HUES48 (cell line): ENCODE results near the gene MSL3B.

ENCODE experiments used
- H3K27ac ChIP-seq: one replicate; pipeline ENCODE4 v1.7.0; 2013; ENCODE audit warnings: low read depth, low read length, inconsistent platforms
- H3K27me3 ChIP-seq: 2 replicates; pipeline ENCODE4 v1.6.1; 2013; ENCODE audit warnings: mild to moderate bottlenecking, low read length; ENCODE audit not compliant: control insufficient read depth, insufficient read depth
- H3K36me3 ChIP-seq: 2 replicates; pipeline ENCODE4 v1.6.1; 2013; ENCODE audit warnings: low read length; ENCODE audit not compliant: control insufficient read depth, insufficient read depth
- H3K4me1 ChIP-seq: 2 replicates; pipeline ENCODE4 v1.6.1; 2013; ENCODE audit warnings: mild to moderate bottlenecking, low read length; ENCODE audit not compliant: control insufficient read depth, insufficient read depth
- H3K4me3 ChIP-seq: 2 replicates; pipeline ENCODE4 v1.5.1; 2013; ENCODE audit warnings: mild to moderate bottlenecking, low read depth, low read length
- H3K9ac ChIP-seq: 2 replicates; pipeline ENCODE4 v1.6.1; 2013; ENCODE audit warnings: mild to moderate bottlenecking, low read depth, low read length, moderate library complexity
- H3K9me3 ChIP-seq: 2 replicates; pipeline ENCODE4 v1.6.1; 2013; ENCODE audit warnings: low read length; ENCODE audit not compliant: control insufficient read depth, insufficient read depth

Gene MSL3B

DNA sequence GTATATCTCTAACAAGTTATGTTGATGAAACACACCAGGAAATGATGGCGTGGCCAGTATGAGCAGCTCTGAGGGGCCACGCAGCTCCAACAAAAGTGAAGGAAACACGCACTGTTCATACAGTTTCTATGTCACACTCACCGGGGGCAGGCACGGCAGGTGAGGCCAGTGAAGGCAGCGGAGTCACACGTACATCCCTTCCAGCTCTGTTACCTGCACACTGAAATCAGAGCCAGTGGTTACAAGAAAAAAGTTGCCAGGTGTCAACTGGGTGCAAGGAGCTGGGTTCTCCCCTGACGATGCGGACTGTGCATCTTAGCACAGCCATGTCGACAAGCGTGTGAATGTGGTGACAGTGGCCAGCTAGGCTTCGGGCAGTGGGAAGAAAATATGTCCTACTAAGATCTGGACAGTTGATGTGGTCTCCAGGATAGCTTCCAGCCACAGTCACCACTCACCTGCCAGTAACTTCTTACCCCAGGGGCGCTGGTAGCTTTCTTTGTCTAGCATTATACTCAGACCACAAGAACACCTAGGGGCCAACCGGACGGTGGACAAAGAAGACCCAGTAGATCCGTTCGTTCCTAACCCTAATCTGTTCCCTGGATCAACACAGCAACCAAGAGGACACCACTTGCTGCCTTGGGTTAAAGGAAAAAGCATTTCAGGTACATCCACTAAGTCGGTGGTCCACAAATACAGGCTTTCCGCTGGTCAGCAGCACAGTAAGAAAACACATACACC lies 23.9 kb downstream of the MSL3B start:
- Histone ChIP-seq H3K27ac (no peak overlapping the region), H3K27me3 (no peaks in the 10 kb centered on the region), H3K4me1 (no peaks in the 10 kb centered on the region), H3K36me3 (peaks cover 100% of the 10 kb centered on the region), H3K9ac (no peak overlapping the region), H3K4me3 (no peak overlapping the region), H3K9me3 (no peaks in the 10 kb centered on the region)

GRCh38 chr2:233841183-233841582 lies 27.0 kb downstream of the MSL3B start:
- no peaks in the 10 kb centered on the region for H3K27me3 ChIP-seq
- H3K9ac ChIP-seq = no peak overlapping the region
- no peaks in the 10 kb centered on the region for H3K4me1 ChIP-seq
- no peaks in the 10 kb centered on the region for H3K9me3 ChIP-seq
- H3K27ac ChIP-seq = no peak overlapping the region
- H3K36me3 ChIP-seq = peaks cover 98% of the 10 kb centered on the region
- no peak overlapping the region for H3K4me3 ChIP-seq

GRCh38 chr2:233840520-233840919 lies 27.7 kb downstream of the MSL3B start:
- Histone ChIP-seq H3K27ac (no peak overlapping the region), H3K9ac (no peak overlapping the region), H3K9me3 (no peaks in the 10 kb centered on the region), H3K4me3 (no peak overlapping the region), H3K4me1 (no peaks in the 10 kb centered on the region), H3K36me3 (peaks cover 98% of the 10 kb centered on the region), H3K27me3 (no peaks in the 10 kb centered on the region)

- Histone ChIP-seq H3K36me3 (peaks cover 98% of the 10 kb centered on the region), H3K4me3 (no peak overlapping the region), H3K4me1 (no peaks in the 10 kb centered on the region), H3K9me3 (no peaks in the 10 kb centered on the region), H3K27me3 (no peaks in the 10 kb centered on the region), H3K9ac (no peak overlapping the region), H3K27ac (no peak overlapping the region)
Observed at GRCh38 chr2:233839447-233839820, 28.8 kb downstream of the MSL3B start.

- no peak overlapping the region for H3K4me3 ChIP-seq
- peaks cover 98% of the 10 kb centered on the region for H3K36me3 ChIP-seq
- no peaks in the 10 kb centered on the region for H3K4me1 ChIP-seq
- no peaks in the 10 kb centered on the region for H3K9me3 ChIP-seq
- H3K27me3 ChIP-seq = no peaks in the 10 kb centered on the region
- H3K9ac ChIP-seq = no peak overlapping the region
- no peak overlapping the region for H3K27ac ChIP-seq
Observed at GRCh38 chr2:233838726-233839446, 29.3 kb downstream of the MSL3B start.

DNA sequence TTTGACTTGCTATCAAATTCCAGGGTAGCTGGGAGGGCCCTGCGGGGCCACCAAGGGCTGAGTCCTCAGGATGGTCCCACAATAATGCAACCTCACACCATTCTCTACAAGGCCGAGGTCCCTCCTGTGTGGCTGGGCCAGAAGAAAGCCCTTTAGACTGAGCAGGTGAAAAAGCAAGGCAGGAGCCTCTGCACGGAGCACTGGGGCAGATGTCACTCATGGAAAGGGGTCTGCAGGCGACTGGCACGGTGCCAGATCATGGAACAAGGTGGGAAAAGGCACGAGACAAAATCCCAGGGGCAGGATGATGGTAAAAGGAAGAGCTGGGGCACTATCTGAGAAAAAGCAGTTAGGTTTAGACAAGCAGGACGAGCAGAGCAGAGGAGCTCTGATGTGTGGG lies 29.9 kb downstream of the MSL3B start:
- Histone ChIP-seq H3K4me3 (no peak overlapping the region), H3K27me3 (no peaks in the 10 kb centered on the region), H3K36me3 (peaks cover 92% of the 10 kb centered on the region), H3K9ac (no peak overlapping the region), H3K9me3 (no peaks in the 10 kb centered on the region), H3K27ac (no peak overlapping the region), H3K4me1 (peaks cover 1% of the 10 kb centered on the region; the same call in 1 of the 2 replicates)

DNA sequence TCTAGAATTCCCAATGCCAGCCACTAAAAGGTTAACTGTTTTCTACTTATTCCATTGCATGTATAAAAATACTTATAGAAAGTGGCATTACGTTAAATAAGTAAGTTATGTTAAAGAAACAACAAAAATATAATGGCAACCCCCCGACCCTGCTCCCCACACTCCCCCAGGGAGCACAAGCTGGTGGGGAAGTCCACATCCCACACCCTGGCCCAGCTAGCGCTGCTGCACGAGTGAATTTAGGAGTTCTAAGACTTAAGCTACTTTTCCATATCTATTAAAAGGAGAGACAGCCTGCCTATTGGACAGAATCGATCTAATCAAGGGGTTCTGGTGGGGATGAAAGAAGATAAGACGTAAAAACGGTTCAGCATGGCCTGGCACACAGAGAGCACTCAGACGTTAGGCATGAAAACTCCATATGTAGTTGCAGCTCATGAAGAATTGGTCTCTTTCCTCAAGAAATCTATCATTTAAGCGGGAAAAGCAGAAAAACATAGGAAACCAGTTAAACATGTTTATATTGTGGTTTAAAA lies 30.4 kb downstream of the MSL3B start:
- H3K4me1 ChIP-seq = peaks cover 4% of the 10 kb centered on the region; the same call in 1 of the 2 replicates
- no peak overlapping the region for H3K27ac ChIP-seq
- H3K27me3 ChIP-seq = no peaks in the 10 kb centered on the region
- H3K4me3 ChIP-seq = no peak overlapping the region
- no peaks in the 10 kb centered on the region for H3K9me3 ChIP-seq
- H3K9ac ChIP-seq = no peak overlapping the region
- H3K36me3 ChIP-seq = peaks cover 88% of the 10 kb centered on the region

DNA sequence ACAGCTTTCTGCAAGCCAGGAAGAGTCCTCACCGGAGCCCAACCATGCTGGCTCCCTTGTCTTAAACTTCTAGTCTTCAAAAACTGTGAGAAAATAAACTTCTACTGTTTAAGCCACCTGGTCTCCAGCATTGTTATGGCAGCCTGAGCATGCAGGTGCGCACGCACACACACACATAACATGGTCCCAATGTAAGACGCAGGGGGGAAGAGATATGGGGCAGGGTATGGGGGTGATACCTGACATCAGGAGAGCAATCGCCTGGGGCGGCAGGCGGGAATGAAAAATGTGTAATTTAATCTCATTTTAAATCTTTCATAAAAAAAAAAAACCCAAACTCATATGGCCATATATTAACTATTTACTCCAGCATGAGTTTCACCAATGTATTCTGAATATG lies 31.8 kb downstream of the MSL3B start:
- H3K36me3 ChIP-seq = peaks cover 74% of the 10 kb centered on the region
- H3K27me3 ChIP-seq = no peaks in the 10 kb centered on the region
- H3K9me3 ChIP-seq = no peaks in the 10 kb centered on the region
- no peak overlapping the region for H3K4me3 ChIP-seq
- no peak overlapping the region for H3K27ac ChIP-seq
- no peak overlapping the region for H3K9ac ChIP-seq
- peaks cover 4% of the 10 kb centered on the region; the same call in 1 of the 2 replicates for H3K4me1 ChIP-seq

GRCh38 chr2:233835230-233836186 lies 32.7 kb downstream of the MSL3B start:
- Histone ChIP-seq H3K27ac (no peak overlapping the region), H3K36me3 (peaks cover 65% of the 10 kb centered on the region), H3K9me3 (no peaks in the 10 kb centered on the region)

DNA sequence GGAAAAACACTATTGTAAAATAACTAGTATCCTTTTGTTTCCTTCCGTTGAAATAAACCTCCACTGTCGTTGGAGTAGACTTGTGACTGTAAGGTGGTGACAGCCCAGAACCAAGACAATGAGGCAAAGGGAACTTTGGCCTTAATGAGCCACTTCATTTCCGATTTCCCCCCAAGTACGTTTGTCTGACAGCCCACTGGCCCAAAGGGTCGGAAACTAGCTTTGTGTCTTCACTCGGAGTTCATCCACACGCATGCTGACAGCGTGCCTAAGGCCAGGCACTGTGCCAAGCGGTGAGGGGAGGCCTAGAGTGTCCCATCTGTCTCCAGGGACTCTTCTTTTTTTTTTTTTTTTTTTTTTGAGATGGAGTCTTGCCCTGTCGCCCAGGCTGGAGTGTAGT lies 34.8 kb downstream of the MSL3B start:
- Histone ChIP-seq H3K4me1 (peaks cover 4% of the 10 kb centered on the region; the same call in 1 of the 2 replicates), H3K4me3 (no peak overlapping the region), H3K27ac (no peak overlapping the region), H3K36me3 (peaks cover 43% of the 10 kb centered on the region), H3K27me3 (no peaks in the 10 kb centered on the region), H3K9me3 (no peaks in the 10 kb centered on the region), H3K9ac (no peak overlapping the region)

More at GRCh38 chr2:233835230-233836186, 32.7 kb downstream of the MSL3B start:
- peaks cover 4% of the 10 kb centered on the region; the same call in 1 of the 2 replicates for H3K4me1 ChIP-seq
- H3K4me3 ChIP-seq = no peak overlapping the region
- H3K27me3 ChIP-seq = no peaks in the 10 kb centered on the region
- no peak overlapping the region for H3K9ac ChIP-seq
